MM.1S (cell line): ENCODE measurements around the gene CYP27C1.

ENCODE experiments used
- CTCF ChIP-seq: fragments of 300-600 bp; sonication (generic); IDR thresholded peaks from 2 replicates; pipeline ENCODE4 v1.5.1; 2016; ENCODE audit warnings: antibody characterized with exemption, low read length, mixed read lengths
- EZH2 ChIP-seq: fragments of 300-600 bp; sonication (generic); optimal IDR thresholded peaks from 2 replicates; pipeline ENCODE3; 2017; ENCODE audit warnings: low read depth, mild to moderate bottlenecking, antibody characterized with exemption, low read length, mixed read lengths

- TF ChIP-seq CTCF (no peak), EZH2 (no peak)
These were observed 26.7 kb downstream of the CYP27C1 start for GRCh38 chr2:127193164-127193966.
